HT-29 (cell line): Measurements from ENCODE around the gene L2HGDH. TPM values are rescaled to one million over a fixed set of nuclear protein-coding genes. Genes with fewer than 3 reads are reported as not detected.
A peak's percentile ranks its signal among the peaks of the same experiment; 100 is the strongest.

ENCODE experiments used
- DNase-seq: peaks from one replicate; pipeline ENCODE4 v3.0.0-alpha.2; 2015; ENCODE audit warnings: low spot score
- small RNA-seq: library from RNA; depleted of rRNA; stranded (forward); fragments of <200 nt; gene quantifications from one replicate; pipeline ENCODE3, GENCODE V24; 2014
- total RNA-seq: library from RNA; depleted of rRNA; stranded (reverse); fragments of >200 nt; shearing (Covaris generic); gene quantifications from 2 replicates; pipeline ENCODE4 v1.2.3, GENCODE V29; 2014; rRNA removed

Gene L2HGDH
- total RNA-seq, 1 experiment from 2014 or later, result 17.1 TPM

DNA sequence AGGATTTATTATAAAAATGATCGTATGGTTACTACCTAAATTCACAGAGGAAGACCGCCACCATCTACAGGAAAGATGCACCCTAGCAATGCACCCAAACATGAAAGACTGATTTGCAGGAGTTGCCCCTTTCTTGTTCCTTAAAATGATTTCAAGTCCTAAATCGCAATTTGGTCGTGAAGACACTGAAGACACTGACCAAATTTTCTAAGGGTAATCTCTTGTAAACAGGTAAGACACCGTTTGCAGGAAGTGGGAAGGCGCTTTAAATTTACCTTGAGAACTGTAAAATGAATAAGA lies 81.7 kb downstream of the L2HGDH start:
- DNase-seq, result no peak

DNA sequence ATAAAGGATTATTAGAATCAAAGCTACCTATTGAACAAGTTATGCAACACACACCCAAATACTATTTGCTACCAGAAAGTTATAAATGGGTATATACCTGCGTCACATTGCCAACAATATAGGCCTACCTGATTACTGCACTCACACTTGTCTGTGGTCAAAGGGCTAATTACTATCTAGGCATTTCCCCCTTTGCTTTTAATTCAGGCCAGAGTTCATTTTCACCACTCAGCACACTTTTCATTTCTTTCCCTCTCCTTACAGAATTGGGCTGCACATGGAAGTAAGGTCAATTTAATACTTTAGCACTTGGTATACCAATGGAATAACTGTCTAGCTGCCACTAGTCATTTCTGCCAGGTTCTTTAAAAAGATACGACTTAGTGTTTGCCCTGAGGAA lies 82.3 kb downstream of the L2HGDH start:
- DNase-seq, result no peak

DNA sequence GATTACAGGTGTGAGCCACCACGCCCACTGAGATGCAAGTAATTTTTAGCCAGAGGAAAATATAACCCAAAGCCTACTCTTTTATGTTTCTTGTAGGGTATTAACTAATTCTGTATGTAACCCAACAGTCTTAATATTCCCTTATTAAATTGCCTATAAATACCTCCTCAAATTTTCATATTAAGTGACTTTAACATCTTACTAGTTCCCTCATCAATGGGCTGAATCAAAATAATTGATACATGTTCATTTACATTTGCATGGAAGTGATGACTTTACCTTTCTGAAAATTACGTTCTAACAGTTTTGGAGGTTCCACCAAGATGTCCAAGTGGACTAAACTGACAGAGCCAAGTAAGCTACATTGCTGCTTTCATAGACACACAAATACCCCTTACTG lies 83.7 kb downstream of the L2HGDH start:
- DNase-seq, result no peak

DNA sequence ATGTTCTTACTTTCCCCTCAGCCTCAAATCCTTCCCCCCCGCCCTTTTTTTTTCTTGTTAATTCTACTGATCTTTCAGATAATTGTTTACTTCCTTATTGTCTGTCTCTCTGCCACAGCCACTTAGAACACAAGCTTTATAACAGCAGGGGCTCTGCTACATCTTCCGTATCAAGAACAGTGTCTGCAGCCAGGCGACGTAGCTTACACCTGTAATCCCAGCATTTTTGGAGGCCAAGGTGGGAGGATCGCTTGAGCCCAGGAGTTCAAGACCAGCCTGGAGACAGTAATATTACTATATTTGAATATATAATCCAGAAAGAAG lies 86.1 kb downstream of the L2HGDH start:
- DNase-seq, result no peak

DNA sequence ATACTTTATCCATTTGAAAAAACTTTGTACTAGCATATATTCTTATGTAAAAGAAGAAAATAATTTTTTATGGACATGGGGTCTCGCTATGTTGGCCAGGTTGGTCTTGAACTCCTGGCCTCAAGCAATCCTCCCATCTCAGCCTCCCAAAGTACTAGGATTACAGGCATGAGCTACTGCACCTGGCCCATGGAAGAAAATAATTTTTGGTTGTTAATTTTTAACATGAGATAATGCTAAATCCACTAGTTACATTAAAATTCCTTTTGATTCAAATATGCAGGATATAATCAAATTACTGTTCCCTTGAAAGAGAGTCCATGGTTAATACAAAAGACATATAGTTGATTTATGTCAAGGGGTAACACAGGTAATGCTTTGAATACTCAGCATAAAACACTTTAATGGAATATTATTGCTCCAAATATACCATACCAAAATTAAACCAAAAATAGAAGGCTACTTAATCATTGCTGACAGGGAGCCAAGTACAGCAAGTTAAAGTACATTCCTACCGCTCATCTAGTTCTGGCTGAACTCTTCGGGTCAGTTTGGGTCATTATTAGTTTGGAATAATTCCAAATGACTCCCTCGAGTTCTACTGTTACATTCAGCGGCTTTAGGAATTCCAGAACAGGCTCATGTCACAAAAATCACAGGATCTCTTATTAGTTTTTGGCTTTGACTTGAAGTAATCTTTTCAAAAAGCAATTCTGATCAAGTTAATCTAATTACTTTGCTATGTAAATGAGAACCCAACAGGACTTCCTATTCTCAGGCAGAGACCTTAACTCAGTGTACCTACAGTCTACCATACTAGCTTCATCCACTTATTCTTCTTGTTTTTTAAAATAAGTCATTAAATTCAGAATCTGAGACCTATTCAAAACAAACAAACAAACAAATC lies 86.7 kb downstream of the L2HGDH start:
- DNase-seq, result peak; percentile 35

DNA sequence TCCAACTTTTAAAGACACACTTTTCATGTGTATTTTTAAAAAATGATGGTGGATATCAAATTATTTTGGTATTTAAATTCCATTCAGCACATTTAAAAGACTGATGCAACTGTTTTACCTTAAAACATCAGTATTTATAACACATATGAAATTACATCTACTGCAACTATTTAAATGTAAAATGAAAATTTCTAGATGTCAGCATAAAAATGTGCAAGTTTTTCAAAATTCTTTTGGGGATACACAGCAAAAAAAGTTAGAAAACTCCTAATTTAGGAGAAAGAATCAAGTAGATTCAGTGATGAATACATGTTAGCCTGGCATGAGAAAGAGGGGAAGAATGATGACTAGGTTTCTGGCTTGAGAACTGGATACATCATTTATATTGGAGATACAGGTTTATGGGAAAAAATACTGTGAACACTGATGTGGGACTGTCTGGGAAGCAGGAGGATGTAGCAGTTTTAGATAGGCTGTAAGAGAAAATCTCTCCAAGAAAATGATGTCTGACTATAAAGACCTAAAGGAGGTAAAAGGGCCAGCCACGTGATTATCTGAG lies 89.9 kb downstream of the L2HGDH start:
- DNase-seq, result no peak

DNA sequence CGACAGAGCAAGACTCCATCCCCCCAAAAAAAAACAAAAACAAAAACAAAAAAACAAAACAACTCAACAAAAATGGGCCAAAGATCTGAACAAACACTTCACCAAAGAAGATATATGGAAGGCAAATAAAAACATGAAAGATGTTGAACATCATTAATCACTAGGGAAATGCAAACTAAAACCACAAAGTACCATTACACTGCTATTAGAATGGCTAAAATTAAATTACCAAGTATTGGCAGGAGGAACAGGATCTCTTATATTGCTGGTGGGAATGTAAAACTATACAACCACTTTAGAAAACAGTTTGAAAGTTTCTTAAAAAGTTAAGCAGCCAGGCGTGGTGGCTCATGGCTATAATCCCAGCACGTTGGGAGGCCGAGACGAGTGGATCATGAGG lies 93.5 kb downstream of the L2HGDH start:
- DNase-seq, result no peak

DNA sequence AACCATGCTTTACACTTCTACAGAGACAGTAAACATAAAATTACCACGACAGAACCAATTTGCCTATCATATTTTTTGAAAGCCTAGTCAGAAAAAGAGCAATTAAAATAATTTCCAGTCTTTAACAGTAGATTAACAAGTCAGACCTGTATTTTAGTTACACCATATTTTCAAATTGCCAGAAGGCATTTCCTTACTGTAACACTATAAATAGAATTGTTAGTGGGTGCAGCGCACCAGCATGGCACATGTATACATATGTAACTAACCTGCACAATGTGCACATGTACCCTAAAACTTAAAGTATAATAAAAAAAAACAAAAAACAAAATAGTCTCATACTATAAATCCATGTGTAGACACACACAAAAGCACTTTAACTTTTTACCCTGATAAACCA lies 96.6 kb downstream of the L2HGDH start:
- no peak for DNase-seq

DNA sequence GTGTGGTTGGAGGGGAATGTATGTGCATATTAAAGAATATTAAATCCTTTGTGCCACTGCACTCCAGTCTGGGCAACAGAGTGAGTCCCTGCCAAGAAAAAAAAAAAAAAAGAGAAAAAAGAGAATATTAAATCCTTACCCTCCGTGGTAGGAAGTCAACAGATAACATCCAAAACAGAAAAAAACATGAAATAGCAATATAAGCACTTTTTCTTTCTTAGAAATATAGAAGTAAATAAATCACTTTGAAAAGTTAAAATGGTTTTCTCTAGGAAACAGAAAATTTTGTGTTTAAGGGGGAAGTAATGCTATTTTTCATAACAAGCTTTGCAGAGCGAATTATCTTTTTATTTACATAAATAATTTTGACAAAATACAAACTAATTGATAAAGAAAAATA lies 98.2 kb downstream of the L2HGDH start:
- no peak for DNase-seq

DNA sequence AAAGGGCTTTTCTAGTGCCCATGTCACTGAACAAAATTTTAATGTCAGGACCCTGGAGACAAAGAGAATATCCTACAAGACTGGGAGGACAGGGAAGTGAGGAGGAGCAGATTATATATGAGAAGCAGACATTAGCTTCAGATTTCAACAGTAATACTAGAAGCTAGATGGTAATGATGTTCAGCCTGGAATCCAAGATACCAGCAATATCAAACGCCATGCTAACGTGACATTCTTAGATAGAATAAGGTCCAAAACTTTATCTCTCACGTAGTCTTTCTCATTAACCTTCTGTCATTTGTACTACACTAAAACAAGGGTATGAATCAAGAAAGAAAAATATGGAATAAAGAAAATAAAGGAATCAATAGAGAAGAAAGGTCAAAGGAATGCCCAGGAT lies 99.3 kb downstream of the L2HGDH start:
- no peak for DNase-seq

DNA sequence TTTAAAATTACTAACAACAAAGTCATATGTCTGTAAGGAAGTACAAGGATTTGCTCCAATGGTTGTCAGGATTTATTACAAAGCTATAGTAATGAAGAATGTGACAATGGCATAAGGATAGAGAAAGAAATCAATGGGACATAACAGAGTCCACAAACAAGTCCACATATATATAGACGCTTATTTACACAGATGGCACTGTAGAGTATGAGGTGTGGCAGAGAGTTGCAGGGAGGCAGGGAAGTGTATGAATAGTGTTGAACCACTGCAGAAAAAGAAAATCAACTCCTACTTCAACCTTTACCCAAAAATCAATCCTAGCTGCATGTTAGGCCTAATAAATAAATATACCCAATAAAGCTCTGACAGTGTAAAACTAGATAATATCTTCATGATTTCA lies 102.0 kb downstream of the L2HGDH start:
- no peak for DNase-seq

DNA sequence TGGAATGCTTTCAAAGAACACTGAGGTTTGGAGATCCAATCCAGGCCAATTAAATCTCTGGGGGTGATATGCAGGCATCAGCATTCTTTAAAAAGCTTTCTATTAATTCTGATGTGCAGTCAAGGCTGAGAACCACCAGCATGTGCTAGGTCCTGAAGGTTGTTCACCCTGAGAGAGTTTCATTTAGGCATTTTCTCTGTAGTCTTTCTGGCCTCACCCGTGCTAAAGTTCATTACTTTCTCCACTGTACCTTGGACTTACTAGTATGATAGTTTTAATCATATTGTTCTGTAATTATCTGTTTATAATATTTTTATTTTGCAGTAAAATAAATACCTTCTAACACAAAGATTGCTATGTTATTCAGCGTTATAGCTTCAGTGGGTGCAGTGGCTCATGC lies 113.5 kb downstream of the L2HGDH start:
- DNase-seq, result no peak

DNA sequence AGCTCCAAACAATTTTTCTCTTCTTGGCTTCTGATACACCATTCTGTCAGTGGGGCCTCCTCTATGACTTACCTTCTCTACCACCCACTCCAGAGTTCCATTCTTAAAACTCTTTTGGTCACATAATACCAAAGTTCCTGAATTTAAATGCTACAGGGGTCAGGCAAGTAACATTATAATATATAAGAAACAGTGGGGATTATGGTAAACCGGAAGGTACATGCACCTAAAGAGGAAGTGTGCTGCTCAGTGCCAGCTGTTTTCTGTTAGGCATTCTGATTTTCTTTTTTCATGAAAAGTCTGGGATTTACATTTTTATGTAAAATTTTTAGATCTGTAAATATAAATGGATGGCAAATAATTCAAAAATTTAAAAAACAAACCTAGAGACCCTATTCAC lies 120.5 kb downstream of the L2HGDH start:
- DNase-seq, result no peak

Small RNAs within 50 kb of the gene (small RNA-seq; reads per million reads assigned to genes)
- not detected for gene MIR4504

Other genes with a start within 250 kb of the L2HGDH start
- gene VCPKMT, start 195.7 kb downstream of the L2HGDH start, total RNA-seq, result 5.9 and 6.4 TPM in 2 replicates
- 2.4 and 5.1 TPM in 2 replicates for gene SOS2, start 80.7 kb downstream of the L2HGDH start, total RNA-seq
- 4.1 and 6.1 TPM in 2 replicates for gene DMAC2L, start 95 bp upstream of the L2HGDH start, total RNA-seq
- gene CDKL1, start 84.7 kb upstream of the L2HGDH start, total RNA-seq, result 5.5 and 12.9 TPM in 2 replicates
- 29.2 and 34.1 TPM in 2 replicates for gene MAP4K5, start 220.3 kb upstream of the L2HGDH start, total RNA-seq
- 0.28 and 1.6 TPM in 2 replicates for gene ATL1, start 247.9 kb upstream of the L2HGDH start, total RNA-seq